GM23338 (cell line): ENCODE results near the gene ARID4B.

ENCODE experiments used
- CREB1 ChIP-seq: fragments of 250-450 bp; sonication (Bioruptor Pico); IDR thresholded peaks from 2 replicates; pipeline ENCODE4 v1.5.0; 2020; ENCODE audit warnings: low read depth, mild to moderate bottlenecking, moderate library complexity
- CTCF ChIP-seq, 2 experiments: fragments of 200-600 bp in 1 of 2; sonication (generic) in 1 of 2; conservative IDR thresholded peaks; 2 replicates each; pipeline versions ENCODE4 v1.5.1 to v1.6.1; 2016 to 2017; ENCODE audit warnings: antibody characterized with exemption in 2 of 2, low read depth in 2 of 2, mild to moderate bottlenecking in 2 of 2, moderate library complexity in 1 of 2
- ETS1 ChIP-seq: IDR thresholded peaks from 2 replicates; pipeline ENCODE4 v1.6.1; 2016; ENCODE audit warnings: antibody characterized with exemption
- EZH2 ChIP-seq: fragments of 200-600 bp; sonication (generic); IDR thresholded peaks from one replicate; pipeline ENCODE4 v1.8.0; 2017; ENCODE audit warnings: antibody characterized with exemption, mild to moderate bottlenecking, low read depth; ENCODE audit not compliant: unreplicated experiment
- EZH2phosphoT487 ChIP-seq: fragments of 200-600 bp; sonication (generic); IDR thresholded peaks from one replicate; pipeline ENCODE4 v1.8.1; 2018; ENCODE audit warnings: antibody characterized with exemption; ENCODE audit not compliant: unreplicated experiment
- JUNB ChIP-seq: IDR thresholded peaks from one replicate; pipeline ENCODE4 v1.6.1; 2016; ENCODE audit warnings: antibody characterized with exemption; ENCODE audit not compliant: unreplicated experiment
- NANOG ChIP-seq: IDR thresholded peaks from 2 replicates; pipeline ENCODE4 v1.6.1; 2016; ENCODE audit warnings: antibody characterized with exemption, borderline replicate concordance
- POLR2AphosphoS5 ChIP-seq: IDR thresholded peaks from 2 replicates; pipeline ENCODE4 v1.6.1; 2016; ENCODE audit warnings: antibody characterized with exemption, low read depth
- ZNF114 ChIP-seq: fragments of 250-450 bp; sonication (Bioruptor Pico); IDR thresholded peaks from 2 replicates; pipeline ENCODE4 v1.5.0; 2020; ENCODE audit warnings: mild to moderate bottlenecking, moderate library complexity
- TF ChIP-seq, protein P1 (sequence below): IDR thresholded peaks from one replicate; pipeline ENCODE4 v1.6.1; 2018; ENCODE audit warnings: antibody characterized with exemption; ENCODE audit not compliant: unreplicated experiment

DNA sequence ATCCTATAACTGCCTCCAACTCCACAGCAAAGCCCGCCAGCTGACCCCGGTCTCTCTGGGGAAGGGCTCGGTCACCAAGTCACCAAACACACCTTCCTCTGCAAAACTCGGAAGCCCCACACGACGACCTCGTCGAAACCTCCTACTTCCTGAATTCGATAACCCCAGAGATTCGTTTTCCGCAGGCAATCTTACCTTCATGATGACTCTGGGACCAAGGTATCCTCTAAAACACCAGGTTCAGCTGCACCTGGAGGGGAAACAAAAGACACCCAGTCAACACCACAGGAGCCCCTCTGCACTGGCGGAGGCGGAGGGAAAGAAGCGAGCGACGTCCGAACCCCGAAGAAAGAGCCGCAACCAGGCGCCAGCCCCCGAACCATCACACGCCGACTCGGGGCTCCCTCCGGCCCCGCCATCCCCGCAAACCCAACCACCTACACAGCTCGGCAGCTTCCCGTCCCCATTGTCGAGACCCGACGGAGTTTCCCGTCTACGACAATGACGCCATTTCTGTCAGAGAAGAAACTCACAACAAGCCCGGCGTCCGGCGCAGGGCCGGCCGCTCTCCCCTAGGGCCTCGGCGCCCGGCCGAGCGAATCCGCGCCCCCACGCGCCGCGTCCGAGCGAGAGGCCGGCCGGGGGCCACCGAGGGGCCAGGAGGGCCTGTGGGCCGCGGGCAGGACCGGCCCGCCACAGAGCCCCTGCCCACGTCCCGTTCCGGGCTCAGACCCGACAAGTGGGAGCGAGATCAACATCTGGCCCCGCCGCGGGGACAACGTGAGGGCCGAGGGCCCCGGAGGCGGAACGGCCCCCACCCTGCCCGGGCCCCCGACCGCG lies 1.0 kb downstream of the ARID4B start:
- TF ChIP-seq EZH2 (no peak), CTCF (conservative IDR thresholded peaks at IDR 0.05; ENCODE audit: low read depth in 2 of 2) (no peak), JUNB (no peak), POLR2AphosphoS5 (peak; percentile 26; the same call in 1 of the 2 replicates), EZH2phosphoT487 (no peak), CREB1 (CRISPR knock-in tag) (peak; percentile 6; the same call in 1 of the 2 replicates), ETS1 (no peak), NANOG (no peak), ZNF114 (no peak)
- TF ChIP-seq, protein P1, sequence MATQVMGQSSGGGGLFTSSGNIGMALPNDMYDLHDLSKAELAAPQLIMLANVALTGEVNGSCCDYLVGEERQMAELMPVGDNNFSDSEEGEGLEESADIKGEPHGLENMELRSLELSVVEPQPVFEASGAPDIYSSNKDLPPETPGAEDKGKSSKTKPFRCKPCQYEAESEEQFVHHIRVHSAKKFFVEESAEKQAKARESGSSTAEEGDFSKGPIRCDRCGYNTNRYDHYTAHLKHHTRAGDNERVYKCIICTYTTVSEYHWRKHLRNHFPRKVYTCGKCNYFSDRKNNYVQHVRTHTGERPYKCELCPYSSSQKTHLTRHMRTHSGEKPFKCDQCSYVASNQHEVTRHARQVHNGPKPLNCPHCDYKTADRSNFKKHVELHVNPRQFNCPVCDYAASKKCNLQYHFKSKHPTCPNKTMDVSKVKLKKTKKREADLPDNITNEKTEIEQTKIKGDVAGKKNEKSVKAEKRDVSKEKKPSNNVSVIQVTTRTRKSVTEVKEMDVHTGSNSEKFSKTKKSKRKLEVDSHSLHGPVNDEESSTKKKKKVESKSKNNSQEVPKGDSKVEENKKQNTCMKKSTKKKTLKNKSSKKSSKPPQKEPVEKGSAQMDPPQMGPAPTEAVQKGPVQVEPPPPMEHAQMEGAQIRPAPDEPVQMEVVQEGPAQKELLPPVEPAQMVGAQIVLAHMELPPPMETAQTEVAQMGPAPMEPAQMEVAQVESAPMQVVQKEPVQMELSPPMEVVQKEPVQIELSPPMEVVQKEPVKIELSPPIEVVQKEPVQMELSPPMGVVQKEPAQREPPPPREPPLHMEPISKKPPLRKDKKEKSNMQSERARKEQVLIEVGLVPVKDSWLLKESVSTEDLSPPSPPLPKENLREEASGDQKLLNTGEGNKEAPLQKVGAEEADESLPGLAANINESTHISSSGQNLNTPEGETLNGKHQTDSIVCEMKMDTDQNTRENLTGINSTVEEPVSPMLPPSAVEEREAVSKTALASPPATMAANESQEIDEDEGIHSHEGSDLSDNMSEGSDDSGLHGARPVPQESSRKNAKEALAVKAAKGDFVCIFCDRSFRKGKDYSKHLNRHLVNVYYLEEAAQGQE: no peak
